EH (cell line): ENCODE data around the gene SLC12A8.

ENCODE experiments used
- DNase-seq: peaks from one replicate; pipeline ENCODE4 v3.0.0-alpha.2; 2015; ENCODE audit warnings: low read depth

Gene SLC12A8

GRCh38 chr3:125076464-125076863 lies 136.1 kb downstream of the SLC12A8 start:
- DNase-seq, result no peak

- DNase-seq, result no peak
Measured at GRCh38 chr3:125075738-125076137, 136.8 kb downstream of the SLC12A8 start.

GRCh38 chr3:125073390-125073905 lies 139.1 kb downstream of the SLC12A8 start:
- no peak for DNase-seq

- no peak for DNase-seq
Measured at GRCh38 chr3:125072749-125073389, 139.7 kb downstream of the SLC12A8 start.

GRCh38 chr3:125072301-125072700 lies 140.2 kb downstream of the SLC12A8 start:
- peak; percentile 94 for DNase-seq

GRCh38 chr3:125069968-125070745 lies 142.4 kb downstream of the SLC12A8 start:
- DNase-seq, result no peak

- no peak for DNase-seq
Measured at GRCh38 chr3:125069452-125069851, 143.1 kb downstream of the SLC12A8 start.

- no peak for DNase-seq
Measured at GRCh38 chr3:125068265-125068664, 144.3 kb downstream of the SLC12A8 start.

- DNase-seq, result peak; percentile 87
Measured at GRCh38 chr3:125067225-125067624, 145.3 kb downstream of the SLC12A8 start.

GRCh38 chr3:125062904-125063618 lies 149.5 kb downstream of the SLC12A8 start:
- DNase-seq, result peak; percentile 99

GRCh38 chr3:125061646-125062045 lies 150.9 kb downstream of the SLC12A8 start:
- no peak for DNase-seq

- peak; percentile 92 for DNase-seq
Measured at GRCh38 chr3:125061170-125061569, 151.4 kb downstream of the SLC12A8 start.

GRCh38 chr3:125059488-125060245 lies 152.9 kb downstream of the SLC12A8 start:
- peak; percentile 52 for DNase-seq

- peak; percentile 34 for DNase-seq
Measured at GRCh38 chr3:125058959-125059358, 153.6 kb downstream of the SLC12A8 start.

GRCh38 chr3:125058529-125058928 lies 154.0 kb downstream of the SLC12A8 start:
- no peak for DNase-seq

GRCh38 chr3:125057186-125057850 lies 155.2 kb downstream of the SLC12A8 start:
- DNase-seq, result peak; percentile 81

GRCh38 chr3:125055913-125056745 lies 156.4 kb downstream of the SLC12A8 start, which contains the start of gene HEG1:
HEG1 (minus strand) TSS chr3:125055997; CDS start chr3:125055890, 107 bp downstream.
- DNase-seq, result peak; percentile 93

- no peak for DNase-seq
Measured at GRCh38 chr3:125055331-125055912, 157.1 kb downstream of the SLC12A8 start.

- peak; percentile 79 for DNase-seq
Measured at GRCh38 chr3:125054449-125055329, 157.9 kb downstream of the SLC12A8 start.
